Smooth muscle cell (in vitro differentiated cells): ENCODE results near the gene DTYMK. TPM values are rescaled to one million over a fixed set of nuclear protein-coding genes. Genes with fewer than 3 reads are reported as not detected.

Experiments used
- DNase-seq: peaks from one replicate; lab custom pipeline; 2025; ENCODE audit not compliant: unreplicated experiment; lab: John Stamatoyannopoulos, UW
- H2AFZ ChIP-seq: fragments of 200-600 bp; sonication (generic); 2 replicates; pipeline ENCODE4 v1.6.0; 2016; ENCODE audit warnings: antibody characterized with exemption, low read depth, mild to moderate bottlenecking
- H3F3A ChIP-seq: fragments of 200-600 bp; sonication (generic); 2 replicates; pipeline ENCODE4 v1.6.0; 2017; ENCODE audit warnings: antibody characterized with exemption, low read depth
- H3K27ac ChIP-seq: fragments of 200-600 bp; sonication (generic); 2 replicates; pipeline ENCODE4 v1.5.1; 2016; ENCODE audit warnings: low read depth, mild to moderate bottlenecking
- H3K27me3 ChIP-seq: fragments of 200-600 bp; sonication (generic); 2 replicates; pipeline ENCODE4 v1.6.1; 2016; ENCODE audit warnings: low read depth, mild to moderate bottlenecking
- H3K36me3 ChIP-seq: fragments of 200-600 bp; sonication (generic); 2 replicates; pipeline ENCODE4 v1.5.1; 2016; ENCODE audit warnings: low read depth
- H3K4me1 ChIP-seq: fragments of 200-600 bp; sonication (generic); 2 replicates; pipeline ENCODE4 v1.5.1; 2016; ENCODE audit warnings: low read depth
- H3K4me2 ChIP-seq: fragments of 200-600 bp; sonication (generic); 2 replicates; pipeline ENCODE4 v1.6.0; 2016; ENCODE audit warnings: mild to moderate bottlenecking
- H3K4me3 ChIP-seq: fragments of 200-600 bp; sonication (generic); 2 replicates; pipeline ENCODE4 v1.5.1; 2016; ENCODE audit warnings: mild to moderate bottlenecking
- H3K79me2 ChIP-seq: fragments of 200-600 bp; sonication (generic); 2 replicates; pipeline ENCODE4 v1.6.0; 2016; ENCODE audit warnings: low read depth, mild to moderate bottlenecking
- H3K9ac ChIP-seq: fragments of 200-600 bp; sonication (generic); 2 replicates; pipeline ENCODE4 v1.6.0; 2016; ENCODE audit warnings: low read depth
- H3K9me3 ChIP-seq: fragments of 200-600 bp; sonication (generic); replicated peaks from 2 replicates; pipeline ENCODE4 v1.5.1; 2016; ENCODE audit warnings: low read depth
- H4K20me1 ChIP-seq: fragments of 200-600 bp; sonication (generic); 2 replicates; pipeline ENCODE4 v1.6.0; 2016; ENCODE audit warnings: low read depth
- CTCF ChIP-seq: fragments of 200-600 bp; sonication (generic); IDR thresholded peaks from 2 replicates; pipeline ENCODE4 v1.5.1; 2017; ENCODE audit warnings: borderline replicate concordance, mild to moderate bottlenecking, antibody characterized with exemption; ENCODE audit not compliant: insufficient read depth, poor library complexity, severe bottlenecking
- WGBS: methylation state at CpG from one replicate; pipeline ENCODE4 v1.1.7; 2016; ENCODE audit warnings: low lambda C conversion rate; 5-methylcytosine and 5-hydroxymethylcytosine counted together
- polyA plus RNA-seq: library from polyadenylated mRNA; unstranded; fragments of >200 nt; fragmentation: Nextera tagmentation; extraction: Ambion mirVana; gene quantifications from 2 replicates; pipeline ENCODE4 v1.2.1, GENCODE V29; 2016
- total RNA-seq: library from RNA; depleted of rRNA; stranded (reverse); fragments of >200 nt; gene quantifications from 2 replicates; pipeline ENCODE4 v1.2.3, GENCODE V29; 2014

Gene DTYMK
- total and polyA plus RNA-seq, 2 experiments from 2014 or later: 22.2 to 65.8 TPM

- peaks cover 85% of the 10 kb centered on the region for H3K79me2 ChIP-seq
These were observed 58.9 kb downstream of the DTYMK start for GRCh38 chr2:241627675-241628074.

More at GRCh38 chr2:241627675-241628074, 58.9 kb downstream of the DTYMK start:
- Histone ChIP-seq H3K4me1 (no peaks in the 10 kb centered on the region), H4K20me1 (peaks cover 82% of the 10 kb centered on the region), H3K4me3 (no peak overlapping the region), H3K27me3 (no peaks in the 10 kb centered on the region), H3K9ac (no peak overlapping the region), H2AFZ (no peak overlapping the region), H3K9me3 (no peaks in the 10 kb centered on the region), H3K27ac (no peak overlapping the region), H3F3A (no peaks in the 10 kb centered on the region), H3K4me2 (no peak overlapping the region), H3K36me3 (no peaks in the 10 kb centered on the region)
- DNase-seq: no peak
- WGBS: 95% methylated on average over 10 of the region's 10 CpGs
- TF ChIP-seq CTCF: no peak

Other genes with a start within 250 kb of the DTYMK start
- gene STK25, start 178.2 kb downstream of the DTYMK start, total RNA-seq: 202 and 212 TPM in 2 replicates
- 200 and 201 TPM in 2 replicates for gene STK25, start 178.2 kb downstream of the DTYMK start, polyA plus RNA-seq
- 33.5 and 34.9 TPM in 2 replicates for gene BOK, start 128.1 kb downstream of the DTYMK start, total RNA-seq
- gene BOK, start 128.1 kb downstream of the DTYMK start, polyA plus RNA-seq: 40.8 and 50.7 TPM in 2 replicates
- 20.8 and 23.1 TPM in 2 replicates for gene THAP4, start 49.7 kb downstream of the DTYMK start, total RNA-seq
- gene THAP4, start 49.7 kb downstream of the DTYMK start, polyA plus RNA-seq: 38.8 and 47.2 TPM in 2 replicates
- 60.4 and 70.3 TPM in 2 replicates for gene ATG4B, start 49.1 kb downstream of the DTYMK start, total RNA-seq
- gene ATG4B, start 49.1 kb downstream of the DTYMK start, polyA plus RNA-seq: 91.3 and 96.4 TPM in 2 replicates
- gene ING5, start 15.2 kb upstream of the DTYMK start, total RNA-seq: 6.7 and 35.0 TPM in 2 replicates
- gene ING5, start 15.2 kb upstream of the DTYMK start, polyA plus RNA-seq: 10.6 and 15.2 TPM in 2 replicates
- 3.7 and 7.0 TPM in 2 replicates for gene D2HGDH, start 47.8 kb upstream of the DTYMK start, total RNA-seq
- gene D2HGDH, start 47.8 kb upstream of the DTYMK start, polyA plus RNA-seq: 18.7 and 20.7 TPM in 2 replicates
- not detected in 2 replicates for gene GAL3ST2, start 90.0 kb upstream of the DTYMK start, total RNA-seq
- gene GAL3ST2, start 90.0 kb upstream of the DTYMK start, polyA plus RNA-seq: 0.34 TPM in 2 replicates
- gene NEU4, start 122.4 kb upstream of the DTYMK start, total RNA-seq: not detected in 2 replicates
- gene NEU4, start 122.4 kb upstream of the DTYMK start, polyA plus RNA-seq: 0.10 TPM in 1 of 2 replicates, not detected in the other
- gene PDCD1, start 172.1 kb upstream of the DTYMK start, total RNA-seq: not detected in 2 replicates
- gene PDCD1, start 172.1 kb upstream of the DTYMK start, polyA plus RNA-seq: 0.12 TPM in 1 of 2 replicates, not detected in the other
- gene RTP5, start 182.9 kb upstream of the DTYMK start, total RNA-seq: not detected in 2 replicates
- gene RTP5, start 182.9 kb upstream of the DTYMK start, polyA plus RNA-seq: not detected in 2 replicates